HEK293 (cell line): Measurements from ENCODE around the gene TRIM28.

ENCODE experiments used
- BCL11B ChIP-seq: fragments of 450-650 bp; formaldehyde crosslinking; IDR thresholded peaks from 2 replicates; pipeline ENCODE4 v1.5.1; 2016; ENCODE audit warnings: low read depth, missing biosample characterization, missing genetic modification characterization
- EGR2 ChIP-seq: fragments of 450-650 bp; formaldehyde crosslinking; IDR thresholded peaks from 2 replicates; pipeline ENCODE4 v1.5.1; 2016; ENCODE audit warnings: low read depth, missing biosample characterization, missing genetic modification characterization
- HOXC10 ChIP-seq: sonication (generic); formaldehyde crosslinking; IDR thresholded peaks from 2 replicates; pipeline ENCODE4 v1.8.1; 2023; ENCODE audit warnings: mild to moderate bottlenecking, missing genetic modification reagents
- KLF16 ChIP-seq: fragments of 450-650 bp; formaldehyde crosslinking; IDR thresholded peaks from 2 replicates; pipeline ENCODE4 v1.5.1; 2017; ENCODE audit warnings: missing biosample characterization, missing genetic modification characterization
- KLF17 ChIP-seq: fragments of 450-650 bp; formaldehyde crosslinking; IDR thresholded peaks from 2 replicates; pipeline ENCODE4 v1.5.1; 2016; ENCODE audit warnings: missing biosample characterization, missing genetic modification characterization
- MEIS1 ChIP-seq: sonication (generic); formaldehyde crosslinking; IDR thresholded peaks from 2 replicates; pipeline ENCODE4 v1.8.1; 2022; ENCODE audit warnings: missing genetic modification reagents, mild to moderate bottlenecking, borderline replicate concordance
- SETDB1 ChIP-seq: IDR thresholded peaks from one replicate; pipeline ENCODE4 v1.6.1; 2017; ENCODE audit warnings: mild to moderate bottlenecking, low read length, moderate library complexity, mixed read lengths; ENCODE audit not compliant: insufficient read length
- ZBTB48 ChIP-seq: fragments of 450-650 bp; formaldehyde crosslinking; IDR thresholded peaks from 2 replicates; pipeline ENCODE4 v1.5.1; 2016; ENCODE audit warnings: missing biosample characterization, missing genetic modification characterization
- ZBTB8A ChIP-seq: fragments of 450-650 bp; formaldehyde crosslinking; IDR thresholded peaks from 2 replicates; pipeline ENCODE4 v1.5.1; 2016; ENCODE audit warnings: missing biosample characterization, missing genetic modification characterization
- ZFHX2 ChIP-seq: fragments of 450-650 bp; formaldehyde crosslinking; conservative IDR thresholded peaks from 2 replicates; pipeline ENCODE4 v1.5.1; 2016; ENCODE audit warnings: missing biosample characterization, missing genetic modification characterization
- ZNF133 ChIP-seq: fragments of 450-650 bp; formaldehyde crosslinking; IDR thresholded peaks from 2 replicates; pipeline ENCODE4 v1.5.1; 2016; ENCODE audit warnings: missing biosample characterization, missing genetic modification characterization
- ZNF138 ChIP-seq: fragments of 450-650 bp; formaldehyde crosslinking; IDR thresholded peaks from 2 replicates; pipeline ENCODE4 v1.5.1; 2016; ENCODE audit warnings: missing biosample characterization, missing genetic modification characterization, borderline replicate concordance
- ZNF211 ChIP-seq: fragments of 450-650 bp; formaldehyde crosslinking; IDR thresholded peaks from 2 replicates; pipeline ENCODE4 v1.5.1; 2016; ENCODE audit warnings: low read depth, missing biosample characterization, missing genetic modification characterization
- ZNF239 ChIP-seq: fragments of 450-650 bp; formaldehyde crosslinking; IDR thresholded peaks from 2 replicates; pipeline ENCODE4 v1.5.1; 2016; ENCODE audit warnings: missing biosample characterization, missing genetic modification characterization
- ZNF24 ChIP-seq: fragments of 450-650 bp; formaldehyde crosslinking; IDR thresholded peaks from 2 replicates; pipeline ENCODE4 v1.5.1; 2016; ENCODE audit warnings: missing biosample characterization, missing genetic modification characterization
- ZNF302 ChIP-seq: fragments of 450-650 bp; formaldehyde crosslinking; IDR thresholded peaks from 2 replicates; pipeline ENCODE4 v1.5.1; 2016; ENCODE audit warnings: missing biosample characterization, missing genetic modification characterization, low read depth
- ZNF311 ChIP-seq: fragments of 450-650 bp; formaldehyde crosslinking; IDR thresholded peaks from 2 replicates; pipeline ENCODE4 v1.5.1; 2017; ENCODE audit warnings: missing biosample characterization, missing genetic modification characterization, borderline replicate concordance
- ZNF362 ChIP-seq: fragments of 450-650 bp; formaldehyde crosslinking; IDR thresholded peaks from 2 replicates; pipeline ENCODE4 v1.5.1; 2016; ENCODE audit warnings: missing biosample characterization, missing genetic modification characterization
- ZNF416 ChIP-seq: fragments of 450-650 bp; formaldehyde crosslinking; IDR thresholded peaks from 2 replicates; pipeline ENCODE4 v1.5.1; 2016; ENCODE audit warnings: missing biosample characterization, missing genetic modification characterization
- ZNF423 ChIP-seq: fragments of 450-650 bp; formaldehyde crosslinking; IDR thresholded peaks from 2 replicates; pipeline ENCODE4 v1.5.1; 2016; ENCODE audit warnings: missing biosample characterization, missing genetic modification characterization
- ZNF530 ChIP-seq: fragments of 450-650 bp; formaldehyde crosslinking; IDR thresholded peaks from 2 replicates; pipeline ENCODE4 v1.5.1; 2016; ENCODE audit warnings: low read depth, missing biosample characterization, missing genetic modification characterization
- ZNF548 ChIP-seq: fragments of 450-650 bp; formaldehyde crosslinking; IDR thresholded peaks from 2 replicates; pipeline ENCODE4 v1.5.1; 2016; ENCODE audit warnings: missing biosample characterization, missing genetic modification characterization
- ZNF571 ChIP-seq: fragments of 450-650 bp; formaldehyde crosslinking; IDR thresholded peaks from 2 replicates; pipeline ENCODE4 v1.5.0; 2017; ENCODE audit warnings: missing biosample characterization, missing genetic modification characterization
- ZNF624 ChIP-seq: fragments of 450-650 bp; formaldehyde crosslinking; IDR thresholded peaks from 2 replicates; pipeline ENCODE4 v1.5.1; 2017; ENCODE audit warnings: missing biosample characterization, missing genetic modification characterization
- ZNF677 ChIP-seq: fragments of 450-650 bp; IDR thresholded peaks from 2 replicates; pipeline ENCODE4 v1.5.0; 2018; ENCODE audit warnings: missing biosample characterization, mild to moderate bottlenecking, missing genetic modification characterization, moderate library complexity
- ZNF692 ChIP-seq: fragments of 450-650 bp; formaldehyde crosslinking; IDR thresholded peaks from 2 replicates; pipeline ENCODE4 v1.5.1; 2016; ENCODE audit warnings: missing biosample characterization, missing genetic modification characterization
- ZNF707 ChIP-seq: fragments of 450-650 bp; formaldehyde crosslinking; IDR thresholded peaks from 2 replicates; pipeline ENCODE4 v1.5.1; 2016; ENCODE audit warnings: missing biosample characterization, missing genetic modification characterization
- ZNF747 ChIP-seq: fragments of 450-650 bp; formaldehyde crosslinking; IDR thresholded peaks from 2 replicates; pipeline ENCODE4 v1.5.1; 2016; ENCODE audit warnings: missing biosample characterization, missing genetic modification characterization
- ZNF785 ChIP-seq: fragments of 450-650 bp; formaldehyde crosslinking; IDR thresholded peaks from 2 replicates; pipeline ENCODE4 v1.5.1; 2016; ENCODE audit warnings: missing biosample characterization, missing genetic modification characterization
- ZNF837 ChIP-seq: fragments of 450-650 bp; formaldehyde crosslinking; IDR thresholded peaks from 2 replicates; pipeline ENCODE4 v1.5.1; 2016; ENCODE audit warnings: missing biosample characterization, missing genetic modification characterization
- ZNF843 ChIP-seq: fragments of 450-650 bp; formaldehyde crosslinking; IDR thresholded peaks from 2 replicates; pipeline ENCODE4 v1.5.1; 2016; ENCODE audit warnings: missing biosample characterization, missing genetic modification characterization
- ZSCAN30 ChIP-seq: fragments of 450-650 bp; IDR thresholded peaks from 2 replicates; pipeline ENCODE4 v1.5.1; 2018; ENCODE audit warnings: missing biosample characterization, mild to moderate bottlenecking, missing genetic modification characterization, moderate library complexity
- TF ChIP-seq, protein P1 (sequence below): fragments of 450-650 bp; formaldehyde crosslinking; IDR thresholded peaks from 2 replicates; pipeline ENCODE4 v1.5.1; 2016; ENCODE audit warnings: missing biosample characterization, missing genetic modification characterization, low read depth
- TF ChIP-seq, protein P2 (sequence below): fragments of 450-650 bp; formaldehyde crosslinking; IDR thresholded peaks from 2 replicates; pipeline ENCODE4 v1.5.1; 2017; ENCODE audit warnings: missing biosample characterization, missing genetic modification characterization

The TRIM28 gene

GRCh38 chr19:58554494-58555368 is 10.9 kb downstream of the TRIM28 start, which contains the start of gene CHMP2A (continued):
- TF ChIP-seq ZBTB48 (tag by site-specific recombination) (peak; percentile 74; the same call in 1 of the 2 replicates), BCL11B (no peak), ZNF530 (no peak), ZNF785 (tag by site-specific recombination) (no peak), SETDB1 (no peak), ZNF837 (tag by site-specific recombination) (0 out of 2 replicates have a peak, but pooled peaks have one; percentile 67), ZNF707 (no peak), ZFHX2 (tag by site-specific recombination) (no peak), ZSCAN30 (peak; percentile 69), ZNF138 (tag by site-specific recombination) (no peak), ZNF24 (tag by site-specific recombination) (peak; percentile 60; the same call in 1 of the 2 replicates), ZNF571 (tag by site-specific recombination) (no peak), EGR2 (tag by site-specific recombination) (no peak), ZNF416 (tag by site-specific recombination) (no peak), ZNF624 (tag by site-specific recombination) (no peak), ZNF302 (tag by site-specific recombination) (no peak), ZNF311 (tag by site-specific recombination) (no peak), ZNF239 (tag by site-specific recombination) (no peak), ZNF747 (tag by site-specific recombination) (no peak), ZNF423 (tag by site-specific recombination) (no peak), ZNF677 (no peak), HOXC10 (peak; percentile 75; the same call in 1 of the 2 replicates), ZNF843 (peak; percentile 88), KLF17 (tag by site-specific recombination) (peak; percentile 49), ZNF133 (tag by site-specific recombination) (no peak), KLF16 (tag by site-specific recombination) (peak; percentile 80), ZBTB8A (tag by site-specific recombination) (peak; percentile 56; the same call in 1 of the 2 replicates), ZNF362 (tag by site-specific recombination) (no peak), MEIS1 (CRISPR knock-in tag) (no peak), ZNF692 (tag by site-specific recombination) (no peak; the same call in 1 of the 2 replicates), ZNF211 (no peak), ZNF548 (tag by site-specific recombination) (no peak)
- TF ChIP-seq, protein P1, sequence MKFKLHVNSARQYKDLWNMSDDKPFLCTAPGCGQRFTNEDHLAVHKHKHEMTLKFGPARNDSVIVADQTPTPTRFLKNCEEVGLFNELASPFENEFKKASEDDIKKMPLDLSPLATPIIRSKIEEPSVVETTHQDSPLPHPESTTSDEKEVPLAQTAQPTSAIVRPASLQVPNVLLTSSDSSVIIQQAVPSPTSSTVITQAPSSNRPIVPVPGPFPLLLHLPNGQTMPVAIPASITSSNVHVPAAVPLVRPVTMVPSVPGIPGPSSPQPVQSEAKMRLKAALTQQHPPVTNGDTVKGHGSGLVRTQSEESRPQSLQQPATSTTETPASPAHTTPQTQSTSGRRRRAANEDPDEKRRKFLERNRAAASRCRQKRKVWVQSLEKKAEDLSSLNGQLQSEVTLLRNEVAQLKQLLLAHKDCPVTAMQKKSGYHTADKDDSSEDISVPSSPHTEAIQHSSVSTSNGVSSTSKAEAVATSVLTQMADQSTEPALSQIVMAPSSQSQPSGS (tag by site-specific recombination), result peak; percentile 84
- TF ChIP-seq, protein P2, sequence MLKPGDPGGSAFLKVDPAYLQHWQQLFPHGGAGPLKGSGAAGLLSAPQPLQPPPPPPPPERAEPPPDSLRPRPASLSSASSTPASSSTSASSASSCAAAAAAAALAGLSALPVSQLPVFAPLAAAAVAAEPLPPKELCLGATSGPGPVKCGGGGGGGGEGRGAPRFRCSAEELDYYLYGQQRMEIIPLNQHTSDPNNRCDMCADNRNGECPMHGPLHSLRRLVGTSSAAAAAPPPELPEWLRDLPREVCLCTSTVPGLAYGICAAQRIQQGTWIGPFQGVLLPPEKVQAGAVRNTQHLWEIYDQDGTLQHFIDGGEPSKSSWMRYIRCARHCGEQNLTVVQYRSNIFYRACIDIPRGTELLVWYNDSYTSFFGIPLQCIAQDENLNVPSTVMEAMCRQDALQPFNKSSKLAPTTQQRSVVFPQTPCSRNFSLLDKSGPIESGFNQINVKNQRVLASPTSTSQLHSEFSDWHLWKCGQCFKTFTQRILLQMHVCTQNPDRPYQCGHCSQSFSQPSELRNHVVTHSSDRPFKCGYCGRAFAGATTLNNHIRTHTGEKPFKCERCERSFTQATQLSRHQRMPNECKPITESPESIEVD (tag by site-specific recombination), result no peak
